HFFc6 (cell line): Measurements from ENCODE around the gene NUP58. TPM values are rescaled to one million over a fixed set of nuclear protein-coding genes. Genes with fewer than 3 reads are reported as not detected.

Source experiments
- DNase-seq: peaks from one replicate; pipeline ENCODE4 v3.0.0-alpha.2; 2018
- H3K27ac Mint-ChIP-seq: 2 replicates; pipeline ENCODE4 v1.8.0; 2020; ENCODE audit warnings: mild to moderate bottlenecking, mixed read lengths
- H3K27me3 Mint-ChIP-seq: 2 replicates; pipeline ENCODE4 v1.8.0; 2021; ENCODE audit warnings: mild to moderate bottlenecking, moderate library complexity, mixed read lengths; ENCODE audit not compliant: insufficient read depth
- H3K36me3 Mint-ChIP-seq: 2 replicates; pipeline ENCODE4 v1.8.0; 2021; ENCODE audit warnings: low read depth, mixed read lengths
- H3K4me1 Mint-ChIP-seq: 2 replicates; pipeline ENCODE4 v1.8.0; 2020; ENCODE audit warnings: low read depth, mixed read lengths
- H3K4me3 Mint-ChIP-seq: 2 replicates; pipeline ENCODE4 v1.8.0; 2020; ENCODE audit warnings: mild to moderate bottlenecking, moderate library complexity, mixed read lengths
- H3K9me3 Mint-ChIP-seq: 2 replicates; pipeline ENCODE4 v1.8.0; 2020; ENCODE audit warnings: mild to moderate bottlenecking, mixed read lengths
- total RNA-seq, 6 experiments: library from RNA; stranded (reverse); fragmentation: NEBNext Ultra II Directional; extraction: Animal tissue kit (Norgen Biotek cat#: 25700); gene quantifications; 2 replicates in 1 of 6; 3 replicates in 5 of 6; pipeline ENCODE4 v1.2.3, GENCODE V29; 2021
- TF ChIP-seq, protein P1 (sequence below): fragments of 200-600 bp; sonication (generic); IDR thresholded peaks from 2 replicates; pipeline ENCODE4 v1.5.0; 2021; ENCODE audit warnings: antibody characterized with exemption, mild to moderate bottlenecking

The NUP58 gene
- total RNA-seq, 6 experiments from 2014 or later = 44.6 to 51.6 (median 46.8) TPM

DNA sequence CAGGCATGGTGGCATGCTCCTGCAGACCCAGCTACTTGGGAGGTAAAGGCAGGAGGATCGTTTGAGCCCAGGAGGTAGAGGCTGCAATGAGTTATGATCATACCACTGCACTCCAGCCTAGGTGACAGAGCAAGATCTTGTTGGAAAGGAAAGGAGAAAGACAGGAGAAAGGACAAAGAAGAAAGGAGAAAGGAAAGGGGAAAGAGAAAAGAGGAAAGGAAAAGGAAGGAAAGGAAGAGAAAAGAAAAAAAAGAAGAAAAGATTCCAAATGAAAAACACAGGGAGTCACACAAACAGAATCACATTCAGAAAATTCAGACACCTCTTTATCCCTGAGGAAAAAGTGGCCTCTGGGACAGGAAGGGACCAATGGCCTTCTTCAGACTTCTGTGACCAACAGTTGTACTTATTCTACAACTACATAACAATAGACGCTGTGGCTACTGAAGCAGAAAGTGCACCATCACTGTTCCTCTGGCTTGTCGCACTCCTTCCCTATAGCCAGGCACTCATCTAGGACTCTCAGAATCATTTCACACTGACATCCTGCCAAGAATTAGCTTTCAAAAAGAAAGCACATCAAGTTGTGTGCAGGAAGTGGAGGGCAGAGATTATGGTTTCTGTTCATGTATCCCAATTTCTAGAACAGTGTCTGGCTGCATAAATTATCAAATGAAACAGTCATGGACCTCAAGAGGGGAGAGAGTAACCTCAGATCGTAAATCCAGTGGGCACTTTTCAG lies 20.1 kb upstream of the NUP58 start:
- H3K4me1 Mint-ChIP-seq = peaks cover 69% of the 10 kb centered on the region
- peaks cover 29% of the 10 kb centered on the region for H3K36me3 Mint-ChIP-seq
- peaks cover 4% of the 10 kb centered on the region for H3K27me3 Mint-ChIP-seq
- no peak for DNase-seq
- H3K9me3 Mint-ChIP-seq = no peaks in the 10 kb centered on the region
- H3K4me3 Mint-ChIP-seq = no peak overlapping the region
- peak overlapping the region; percentile 69 for H3K27ac Mint-ChIP-seq
- TF ChIP-seq, protein P1, sequence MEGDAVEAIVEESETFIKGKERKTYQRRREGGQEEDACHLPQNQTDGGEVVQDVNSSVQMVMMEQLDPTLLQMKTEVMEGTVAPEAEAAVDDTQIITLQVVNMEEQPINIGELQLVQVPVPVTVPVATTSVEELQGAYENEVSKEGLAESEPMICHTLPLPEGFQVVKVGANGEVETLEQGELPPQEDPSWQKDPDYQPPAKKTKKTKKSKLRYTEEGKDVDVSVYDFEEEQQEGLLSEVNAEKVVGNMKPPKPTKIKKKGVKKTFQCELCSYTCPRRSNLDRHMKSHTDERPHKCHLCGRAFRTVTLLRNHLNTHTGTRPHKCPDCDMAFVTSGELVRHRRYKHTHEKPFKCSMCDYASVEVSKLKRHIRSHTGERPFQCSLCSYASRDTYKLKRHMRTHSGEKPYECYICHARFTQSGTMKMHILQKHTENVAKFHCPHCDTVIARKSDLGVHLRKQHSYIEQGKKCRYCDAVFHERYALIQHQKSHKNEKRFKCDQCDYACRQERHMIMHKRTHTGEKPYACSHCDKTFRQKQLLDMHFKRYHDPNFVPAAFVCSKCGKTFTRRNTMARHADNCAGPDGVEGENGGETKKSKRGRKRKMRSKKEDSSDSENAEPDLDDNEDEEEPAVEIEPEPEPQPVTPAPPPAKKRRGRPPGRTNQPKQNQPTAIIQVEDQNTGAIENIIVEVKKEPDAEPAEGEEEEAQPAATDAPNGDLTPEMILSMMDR = no peak

GRCh38 chr13:25281935-25282332 lies 19.5 kb upstream of the NUP58 start:
- peaks cover 66% of the 10 kb centered on the region for H3K4me1 Mint-ChIP-seq

DNA sequence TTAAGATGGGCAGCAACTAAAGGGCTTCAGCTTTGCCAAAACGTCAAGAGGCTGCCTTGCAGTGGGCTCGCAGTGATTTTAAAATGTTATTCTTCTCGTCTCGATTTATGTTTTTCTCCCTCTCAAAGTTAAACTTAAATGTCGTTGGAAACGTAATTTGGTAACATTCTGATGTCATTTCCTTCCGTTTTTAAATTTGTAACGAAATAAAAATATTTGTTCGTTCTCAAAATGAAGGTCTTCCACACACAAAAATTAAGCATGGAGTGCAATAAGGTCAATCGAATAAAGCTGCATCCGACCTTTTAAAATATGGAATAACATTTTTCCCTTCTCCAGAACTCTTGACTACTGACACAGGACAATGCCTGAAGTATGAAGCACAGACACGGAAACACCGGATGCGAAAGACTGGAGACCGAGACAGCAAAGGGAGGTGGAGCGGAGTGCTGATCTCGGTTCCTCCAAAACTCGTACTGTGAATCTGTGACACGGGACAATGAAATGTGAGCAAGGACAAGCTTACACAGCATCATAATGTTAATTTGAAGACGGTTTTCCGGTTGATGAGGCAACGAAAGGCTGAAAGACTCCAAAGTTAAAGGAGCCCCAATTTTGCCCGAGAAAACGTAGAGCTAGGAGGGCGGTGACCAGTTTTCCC lies 15.0 kb upstream of the NUP58 start:
- TF ChIP-seq, protein P1 = no peak
- Mint-ChIP-seq H3K4me1 (peaks cover 43% of the 10 kb centered on the region), H3K27me3 (peaks cover 8% of the 10 kb centered on the region), H3K36me3 (peaks cover 29% of the 10 kb centered on the region), H3K27ac (peak overlapping the region; percentile 95), H3K9me3 (no peaks in the 10 kb centered on the region), H3K4me3 (peak overlapping the region; percentile 96)
- DNase-seq = peak; percentile 52

More at GRCh38 chr13:25281935-25282332, 19.5 kb upstream of the NUP58 start:
- peaks cover 4% of the 10 kb centered on the region for H3K27me3 Mint-ChIP-seq
- peak overlapping the region; percentile 69 for H3K27ac Mint-ChIP-seq
- no peak overlapping the region for H3K4me3 Mint-ChIP-seq
- H3K9me3 Mint-ChIP-seq = no peaks in the 10 kb centered on the region
- TF ChIP-seq, protein P1 = no peak
- DNase-seq = no peak
- H3K36me3 Mint-ChIP-seq = peaks cover 33% of the 10 kb centered on the region

DNA sequence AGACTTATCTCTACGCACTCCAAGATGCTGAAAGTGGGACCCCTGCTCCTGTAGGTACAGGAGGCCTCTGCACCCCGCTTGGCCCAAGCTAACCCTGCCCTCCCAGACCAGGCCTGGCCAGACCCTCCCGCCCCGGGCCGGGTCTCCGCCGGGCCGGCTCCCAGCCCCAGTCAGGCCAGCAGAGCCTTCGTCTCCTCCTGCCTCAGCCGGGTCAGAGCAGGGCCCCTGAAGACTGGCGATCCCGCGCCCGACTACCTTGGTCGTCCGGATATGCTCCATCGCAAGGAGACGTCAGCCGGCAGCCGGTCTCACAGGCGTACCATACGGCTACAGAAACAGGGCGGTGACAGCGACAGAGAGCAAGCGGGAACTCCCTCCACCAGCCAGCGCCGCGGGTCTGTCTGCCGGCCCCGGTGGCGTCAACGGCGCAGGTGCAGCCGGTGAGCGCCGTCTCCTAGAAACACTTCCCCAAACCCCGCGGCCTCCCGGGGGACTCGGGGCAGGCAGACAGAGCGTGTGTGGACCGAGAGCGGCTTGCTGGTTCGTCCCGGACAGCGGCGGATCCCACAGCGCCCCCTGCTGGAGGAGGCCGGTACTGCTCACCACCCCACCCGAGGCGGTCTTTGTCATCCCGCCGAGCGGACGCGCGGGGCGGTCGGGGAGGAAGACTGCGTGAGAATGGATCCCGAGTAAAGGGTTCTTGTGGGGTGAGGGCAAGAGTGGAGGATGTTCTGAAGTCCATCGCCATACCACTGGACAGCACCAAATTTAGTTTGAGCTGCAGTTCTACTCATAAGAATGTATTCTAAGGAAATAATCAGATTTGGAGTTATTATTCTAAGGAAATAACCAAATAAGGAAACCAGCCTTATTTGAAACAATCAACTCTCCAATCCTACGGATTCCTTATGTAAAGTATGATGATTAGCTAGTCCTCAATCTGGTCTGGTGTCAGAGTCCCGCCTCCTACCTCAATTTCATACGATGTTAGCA lies 14.2 kb upstream of the NUP58 start, which contains the start of gene MTMR6:
Gene MTMR6, minus strand, starts transcription at position 520 of the 993 bp plus-strand sequence. Its CDS starts 241 bp downstream, at position 279.
- peak; percentile 79 for DNase-seq
- Mint-ChIP-seq H3K4me3 (peak within 1 kb of the TSS; percentile 96), H3K9me3 (no peaks in the 10 kb centered on the region), H3K36me3 (peaks cover 22% of the 10 kb centered on the region), H3K4me1 (peaks cover 35% of the 10 kb centered on the region), H3K27me3 (peaks cover 6% of the 10 kb centered on the region), H3K27ac (peak within 1 kb of the TSS; percentile 95)
- TF ChIP-seq, protein P1 = peak; percentile 100

- H3K27me3 Mint-ChIP-seq = peaks cover 6% of the 10 kb centered on the region
- H3K9me3 Mint-ChIP-seq = no peaks in the 10 kb centered on the region
- DNase-seq = no peak
- peaks cover 17% of the 10 kb centered on the region for H3K36me3 Mint-ChIP-seq
- peaks cover 20% of the 10 kb centered on the region for H3K4me1 Mint-ChIP-seq
- TF ChIP-seq, protein P1 = no peak
- H3K27ac Mint-ChIP-seq = no peak overlapping the region
- H3K4me3 Mint-ChIP-seq = no peak overlapping the region
Measured at GRCh38 chr13:25288966-25289365, 12.5 kb upstream of the NUP58 start.
